PC-9 (cell line): ENCODE results near the gene CCNE1. TPM values are rescaled to one million over a fixed set of nuclear protein-coding genes. Genes with fewer than 3 reads are reported as not detected.

Source experiments
- BruUV-seq: library from RNA; stranded (reverse); fragments of 400-500 nt; replicated peaks from 2 replicates; lab custom pipeline; 2021; lab: Mats Ljungman, UMichigan
- CTCF ChIA-PET: fragments of 300-600 bp; sonication (Branson Sonifier 250); formaldehyde crosslinking; loops from one replicate; lab custom pipeline; 2022; ENCODE audit warnings: antibody characterized with exemption; lab: Charles Lee
- POLR2A ChIA-PET: fragments of 300-600 bp; sonication (Branson Sonifier 250); formaldehyde crosslinking; loops from one replicate; lab custom pipeline; 2022; ENCODE audit warnings: antibody characterized with exemption; ENCODE audit not compliant: unreplicated experiment; lab: Charles Lee
- DNase-seq, 2 experiments: peaks; one replicate each; pipeline versions ENCODE4 v3.0.0 to v3.0.0-alpha.2; 2015 to 2022; ENCODE audit warnings: mixed read lengths in 1 of 2
- H2AFZ ChIP-seq: fragments of 200-600 bp; sonication (generic); 2 replicates; pipeline ENCODE4 v1.8.1; 2017; ENCODE audit warnings: antibody characterized with exemption
- H3F3A ChIP-seq: fragments of 200-600 bp; sonication (generic); 2 replicates; pipeline ENCODE4 v1.8.1; 2017; ENCODE audit warnings: antibody characterized with exemption, mild to moderate bottlenecking, low read depth; ENCODE audit not compliant: insufficient read depth
- H3K27ac ChIP-seq: fragments of 200-600 bp; sonication (generic); 2 replicates; pipeline ENCODE4 v1.6.1; 2016; ENCODE audit warnings: mixed run types
- H3K27me3 ChIP-seq: fragments of 200-600 bp; sonication (generic); 2 replicates; pipeline ENCODE4 v1.6.1; 2016; ENCODE audit warnings: low read depth, mixed run types; ENCODE audit not compliant: insufficient read depth
- H3K36me3 ChIP-seq: fragments of 200-600 bp; sonication (generic); 2 replicates; pipeline ENCODE4 v1.6.1; 2016; ENCODE audit warnings: low read depth, mixed run types
- H3K4me1 ChIP-seq: fragments of 200-600 bp; sonication (generic); replicated peaks from 2 replicates; pipeline ENCODE4 v1.6.1; 2016; ENCODE audit warnings: mixed run types; ENCODE audit not compliant: insufficient read depth
- H3K4me2 ChIP-seq: fragments of 200-600 bp; sonication (generic); 2 replicates; pipeline ENCODE4 v1.6.1; 2017; ENCODE audit warnings: mixed run types
- H3K4me3 ChIP-seq: fragments of 200-600 bp; sonication (generic); 2 replicates; pipeline ENCODE4 v1.6.1; 2016; ENCODE audit warnings: mixed run types
- H3K79me2 ChIP-seq: fragments of 200-600 bp; sonication (generic); 2 replicates; pipeline ENCODE4 v1.6.1; 2017; ENCODE audit warnings: low read depth, mixed run types
- H3K9me2 ChIP-seq: fragments of 200-600 bp; sonication (generic); 2 replicates; pipeline ENCODE4 v1.8.1; 2017; ENCODE audit warnings: mild to moderate bottlenecking; ENCODE audit not compliant: insufficient read depth
- H3K9me3 ChIP-seq: fragments of 200-600 bp; sonication (generic); 2 replicates; pipeline ENCODE4 v1.8.1; 2016; ENCODE audit warnings: low read depth; ENCODE audit not compliant: insufficient read depth
- H4K20me1 ChIP-seq: fragments of 200-600 bp; sonication (generic); 2 replicates; pipeline ENCODE4 v1.8.1; 2017; ENCODE audit not compliant: insufficient read depth
- CTCF ChIP-seq: fragments of 200-600 bp; sonication (generic); conservative IDR thresholded peaks from 2 replicates; pipeline ENCODE4 v1.6.1; 2017; ENCODE audit warnings: mixed run types, antibody characterized with exemption, mild to moderate bottlenecking, moderate library complexity
- EZH2 ChIP-seq: fragments of 200-600 bp; sonication (generic); IDR thresholded peaks from 2 replicates; pipeline ENCODE4 v1.8.0; 2017; ENCODE audit warnings: antibody characterized with exemption, low read depth
- intact Hi-C: fragments of 100-400 bp; cut with micrococcal nuclease; formaldehyde crosslinking; loops from one replicate; pipeline ENCODE4 v1.10.0; 2022; ENCODE audit not compliant: unreplicated experiment
- total RNA-seq: library from RNA; stranded (reverse); gene quantifications from 2 replicates; pipeline ENCODE4 v1.2.3, GENCODE V29; 2021

Gene CCNE1
- total RNA-seq, 1 experiment from 2014 or later = 10.6 TPM

- DNase-seq = no peak
- H3K9me3 ChIP-seq = no peaks in the 10 kb centered on the region
- CTCF ChIA-PET = no interaction called here
- POLR2A ChIA-PET = no interaction called here
- H2AFZ ChIP-seq = no peak overlapping the region
- TF ChIP-seq EZH2 (no peak), CTCF (no peak)
- H4K20me1 ChIP-seq = no peaks in the 10 kb centered on the region
- H3K9me2 ChIP-seq = no peaks in the 10 kb centered on the region
- intact Hi-C loops = no loop called here
- BruUV-seq = no TSS peak
- no peak overlapping the region for H3K4me3 ChIP-seq
- no peaks in the 10 kb centered on the region for H3K36me3 ChIP-seq
- H3K4me2 ChIP-seq = no peak overlapping the region
- no peak overlapping the region for H3K27ac ChIP-seq
- H3K4me1 ChIP-seq = no peaks in the 10 kb centered on the region
- H3K27me3 ChIP-seq = no peaks in the 10 kb centered on the region
- H3K79me2 ChIP-seq = no peaks in the 10 kb centered on the region
- H3F3A ChIP-seq = peaks cover 7% of the 10 kb centered on the region; the same call in 1 of the 2 replicates
These were observed 6.5 kb upstream of the CCNE1 start for GRCh38 chr19:29805031-29805965.

GRCh38 chr19:29806098-29806866 lies 5.5 kb upstream of the CCNE1 start:
- peaks cover 14% of the 10 kb centered on the region; the same call in 1 of the 2 replicates for H3F3A ChIP-seq
- H3K9me2 ChIP-seq = no peaks in the 10 kb centered on the region
- no peaks in the 10 kb centered on the region for H3K36me3 ChIP-seq
- no peak for DNase-seq
- H2AFZ ChIP-seq = no peak overlapping the region
- H4K20me1 ChIP-seq = no peaks in the 10 kb centered on the region
- H3K27ac ChIP-seq = no peak overlapping the region
- CTCF ChIA-PET = no interaction called here
- no peaks in the 10 kb centered on the region for H3K79me2 ChIP-seq
- intact Hi-C loops = no loop called here
- POLR2A ChIA-PET = no interaction called here
- peaks cover 5% of the 10 kb centered on the region; the same call in 1 of the 2 replicates for H3K4me1 ChIP-seq
- H3K27me3 ChIP-seq = no peaks in the 10 kb centered on the region
- TF ChIP-seq EZH2 (no peak), CTCF (no peak)
- no peak overlapping the region for H3K4me3 ChIP-seq
- no TSS peak for BruUV-seq
- no peaks in the 10 kb centered on the region for H3K9me3 ChIP-seq
- H3K4me2 ChIP-seq = no peak overlapping the region

- POLR2A ChIA-PET = no interaction called here
- peaks cover 5% of the 10 kb centered on the region; the same call in 1 of the 2 replicates for H3K4me1 ChIP-seq
These were observed 4.6 kb upstream of the CCNE1 start for GRCh38 chr19:29807178-29807577.

More at GRCh38 chr19:29807178-29807577, 4.6 kb upstream of the CCNE1 start:
- Histone ChIP-seq H3K36me3 (no peaks in the 10 kb centered on the region), H3K27ac (no peak overlapping the region), H3K4me3 (no peak overlapping the region), H3K4me2 (no peak overlapping the region), H3K9me2 (no peaks in the 10 kb centered on the region), H4K20me1 (no peaks in the 10 kb centered on the region), H3K9me3 (no peaks in the 10 kb centered on the region), H3K27me3 (no peaks in the 10 kb centered on the region), H3F3A (peaks cover 14% of the 10 kb centered on the region; the same call in 1 of the 2 replicates), H2AFZ (no peak overlapping the region), H3K79me2 (no peaks in the 10 kb centered on the region)
- no peak for TF ChIP-seq EZH2
- no peak for TF ChIP-seq CTCF
- CTCF ChIA-PET = no interaction called here
- intact Hi-C loops = no loop called here
- no TSS peak for BruUV-seq
- no peak for DNase-seq
